ENCODE measurements around the gene IGSF9B.

The IGSF9B gene

DNA sequence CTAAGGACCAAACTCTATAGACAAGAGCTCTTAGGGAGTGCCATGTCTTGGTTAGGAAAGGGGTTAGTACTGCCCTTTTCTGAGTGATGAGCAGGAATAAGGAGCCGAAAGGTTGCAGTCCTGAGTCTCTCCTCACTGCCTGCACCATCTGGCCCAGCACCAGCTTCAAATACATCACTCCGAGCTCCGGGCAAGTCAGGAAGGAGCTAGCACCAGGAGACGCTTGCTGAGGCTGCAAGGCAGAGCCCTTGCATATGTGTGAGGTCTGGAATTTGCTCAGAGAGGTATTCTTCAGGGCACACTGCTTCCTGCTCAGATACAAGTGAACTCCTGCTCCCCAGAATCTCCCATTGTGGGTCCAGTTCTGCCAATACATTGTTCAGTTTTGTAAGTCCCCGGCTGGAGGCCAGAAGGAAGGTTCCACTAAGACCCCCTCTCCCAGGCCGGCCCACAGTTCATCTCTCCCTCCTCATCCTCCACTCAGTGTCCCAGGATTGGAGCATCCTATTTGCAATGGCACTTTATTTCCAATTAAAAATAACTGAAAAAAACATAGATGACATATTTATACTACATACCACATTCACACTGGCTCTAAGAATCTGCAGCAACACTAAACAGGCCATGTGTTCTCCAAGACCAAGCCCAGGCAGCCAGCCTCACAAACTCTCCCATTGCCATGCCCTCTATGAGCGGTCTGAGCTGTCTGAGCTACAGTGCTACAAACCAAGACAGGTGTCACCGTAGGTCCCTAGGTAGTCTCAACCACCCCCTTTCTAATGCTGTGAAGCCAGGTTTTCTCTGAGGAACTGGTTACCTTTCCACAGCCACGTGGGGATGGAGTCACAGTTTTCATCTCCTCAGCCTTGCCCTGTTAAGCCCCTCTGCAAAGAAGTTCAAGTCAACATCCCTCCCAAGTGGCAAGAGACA, 56.3 kb downstream of the IGSF9B start:
- TF ChIP-seq, protein P1, sequence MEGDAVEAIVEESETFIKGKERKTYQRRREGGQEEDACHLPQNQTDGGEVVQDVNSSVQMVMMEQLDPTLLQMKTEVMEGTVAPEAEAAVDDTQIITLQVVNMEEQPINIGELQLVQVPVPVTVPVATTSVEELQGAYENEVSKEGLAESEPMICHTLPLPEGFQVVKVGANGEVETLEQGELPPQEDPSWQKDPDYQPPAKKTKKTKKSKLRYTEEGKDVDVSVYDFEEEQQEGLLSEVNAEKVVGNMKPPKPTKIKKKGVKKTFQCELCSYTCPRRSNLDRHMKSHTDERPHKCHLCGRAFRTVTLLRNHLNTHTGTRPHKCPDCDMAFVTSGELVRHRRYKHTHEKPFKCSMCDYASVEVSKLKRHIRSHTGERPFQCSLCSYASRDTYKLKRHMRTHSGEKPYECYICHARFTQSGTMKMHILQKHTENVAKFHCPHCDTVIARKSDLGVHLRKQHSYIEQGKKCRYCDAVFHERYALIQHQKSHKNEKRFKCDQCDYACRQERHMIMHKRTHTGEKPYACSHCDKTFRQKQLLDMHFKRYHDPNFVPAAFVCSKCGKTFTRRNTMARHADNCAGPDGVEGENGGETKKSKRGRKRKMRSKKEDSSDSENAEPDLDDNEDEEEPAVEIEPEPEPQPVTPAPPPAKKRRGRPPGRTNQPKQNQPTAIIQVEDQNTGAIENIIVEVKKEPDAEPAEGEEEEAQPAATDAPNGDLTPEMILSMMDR (IDR thresholded peaks at IDR 0.05; ENCODE audit: borderline replicate concordance, control extremely low read depth, extremely low read depth, insufficient read depth, missing control alignments), result no peak
- DNase-seq (ENCODE audit: low spot score), result no peak
- in situ Hi-C loops (cut with MboI; ENCODE audit: low sequenced_read_pairs, unreplicated experiment), result no loop called here

DNA sequence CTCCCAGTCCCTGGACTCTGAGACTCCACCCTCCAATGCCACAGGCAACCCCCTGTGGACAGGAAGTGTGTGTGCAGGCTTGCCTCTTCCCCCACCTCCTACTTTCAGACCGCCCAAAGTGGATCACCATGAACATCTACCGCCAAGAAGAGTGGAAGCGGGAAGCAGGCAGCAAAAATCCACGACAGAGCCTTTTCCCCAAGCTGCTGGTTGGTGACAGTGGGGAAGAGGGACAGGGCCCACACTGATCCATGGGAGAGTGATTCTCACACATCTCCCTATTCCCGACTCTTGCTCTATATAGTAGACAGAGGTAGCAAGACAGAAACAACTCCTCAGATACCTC, 58.0 kb downstream of the IGSF9B start:
- TF ChIP-seq, protein P1 (IDR thresholded peaks at IDR 0.05; ENCODE audit: borderline replicate concordance, control extremely low read depth, extremely low read depth, insufficient read depth, missing control alignments), result no peak
- in situ Hi-C loops (cut with MboI; ENCODE audit: low sequenced_read_pairs, unreplicated experiment), result no loop called here

DNA sequence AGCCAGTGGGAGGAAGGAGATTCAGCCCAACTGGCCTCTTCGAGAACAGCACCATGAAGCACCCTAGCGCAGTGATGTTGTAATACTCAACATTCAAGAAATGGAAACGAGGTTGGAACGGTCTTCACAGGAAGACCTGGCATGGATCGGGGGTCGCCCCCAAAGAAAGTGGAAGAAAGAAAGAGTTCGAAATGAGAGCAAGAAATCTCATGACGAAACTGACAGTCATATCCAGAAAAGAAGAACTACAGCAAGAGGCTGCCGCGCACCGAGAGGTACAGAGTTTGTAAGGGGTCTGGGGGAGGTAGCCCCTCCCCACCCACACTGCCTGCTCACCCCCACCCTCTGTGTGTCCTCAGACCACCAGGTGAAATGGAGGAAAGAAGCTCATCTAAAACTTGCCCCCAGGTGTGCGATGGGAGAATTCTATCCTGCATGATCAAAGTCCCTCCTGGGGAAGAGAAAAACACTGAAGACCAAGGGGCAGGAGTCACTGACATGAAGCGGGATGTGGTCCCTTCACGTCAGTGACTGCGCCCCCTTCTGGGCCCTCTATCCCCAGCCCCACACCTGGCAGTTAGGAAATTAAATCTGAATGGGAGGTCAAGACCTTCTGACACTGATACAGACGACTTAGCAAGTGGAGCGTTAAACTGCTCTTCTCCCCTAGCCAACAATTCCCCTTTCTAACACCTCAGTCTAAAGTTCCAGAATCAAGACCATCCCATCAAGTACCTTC, 58.6 kb downstream of the IGSF9B start:
- DNase-seq (ENCODE audit: low spot score), result no peak
- TF ChIP-seq, protein P1 (IDR thresholded peaks at IDR 0.05; ENCODE audit: borderline replicate concordance, control extremely low read depth, extremely low read depth, insufficient read depth, missing control alignments), result no peak
- in situ Hi-C loops (cut with MboI; ENCODE audit: low sequenced_read_pairs, unreplicated experiment), result no loop called here

More for the DNA sequence above, 58.0 kb downstream of the IGSF9B start:
- no peak for DNase-seq (ENCODE audit: low spot score)

DNA sequence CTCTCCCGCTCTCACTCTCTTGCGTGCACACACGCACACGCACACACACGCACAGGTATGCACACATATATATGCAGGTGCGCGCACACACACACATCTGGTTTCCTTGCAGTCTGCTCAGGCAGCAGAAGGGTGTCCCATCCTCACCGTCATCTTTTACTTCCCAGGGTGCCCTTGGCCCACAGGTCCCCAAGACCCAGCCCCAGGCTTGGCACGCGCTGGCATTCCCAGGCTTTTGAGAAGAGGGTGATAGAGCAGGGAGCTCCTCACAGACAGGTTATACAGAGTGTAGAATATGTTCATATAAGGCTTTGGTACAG, 59.5 kb downstream of the IGSF9B start:
- in situ Hi-C loops (cut with MboI; ENCODE audit: low sequenced_read_pairs, unreplicated experiment), result no loop called here
- no peak for DNase-seq (ENCODE audit: low spot score)
- TF ChIP-seq, protein P1 (IDR thresholded peaks at IDR 0.05; ENCODE audit: borderline replicate concordance, control extremely low read depth, extremely low read depth, insufficient read depth, missing control alignments), result no peak

DNA sequence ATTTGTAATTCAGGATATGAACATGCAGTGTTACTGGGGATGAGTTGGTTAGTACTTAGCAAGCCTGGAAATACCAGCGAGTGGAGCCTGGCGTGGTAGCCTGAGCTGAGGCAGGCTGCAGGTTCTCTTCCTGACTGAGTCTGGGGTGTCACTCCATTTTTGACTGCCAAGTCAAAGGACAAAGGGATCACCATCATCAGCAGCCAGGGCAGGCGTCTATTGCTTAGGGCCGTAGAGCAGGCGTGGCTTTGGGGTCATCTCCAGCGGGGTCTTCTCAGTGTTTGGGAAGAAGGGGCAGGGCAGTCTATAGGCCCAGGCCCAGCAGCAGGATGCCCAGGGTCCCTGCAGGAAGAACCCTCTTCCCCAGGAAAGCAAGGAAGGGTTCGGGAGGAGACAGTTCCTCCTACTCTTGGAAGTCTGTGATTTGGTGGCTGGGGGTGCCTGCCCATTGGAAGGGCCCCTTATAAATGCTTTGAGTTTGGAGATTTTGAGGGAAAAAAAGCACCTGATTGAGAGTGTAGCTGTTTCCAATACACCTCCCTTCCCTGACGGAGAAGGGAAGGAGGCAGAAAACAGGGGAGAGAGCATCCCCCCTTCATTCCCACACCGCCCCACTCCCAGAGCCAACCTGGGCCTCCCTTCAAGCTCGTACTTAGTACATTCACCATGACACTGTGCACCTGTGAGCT, 60.0 kb downstream of the IGSF9B start:
- in situ Hi-C loops (cut with MboI; ENCODE audit: low sequenced_read_pairs, unreplicated experiment), result no loop called here
- TF ChIP-seq, protein P1 (IDR thresholded peaks at IDR 0.05; ENCODE audit: borderline replicate concordance, control extremely low read depth, extremely low read depth, insufficient read depth, missing control alignments), result no peak
- DNase-seq (ENCODE audit: low spot score), result no peak

DNA sequence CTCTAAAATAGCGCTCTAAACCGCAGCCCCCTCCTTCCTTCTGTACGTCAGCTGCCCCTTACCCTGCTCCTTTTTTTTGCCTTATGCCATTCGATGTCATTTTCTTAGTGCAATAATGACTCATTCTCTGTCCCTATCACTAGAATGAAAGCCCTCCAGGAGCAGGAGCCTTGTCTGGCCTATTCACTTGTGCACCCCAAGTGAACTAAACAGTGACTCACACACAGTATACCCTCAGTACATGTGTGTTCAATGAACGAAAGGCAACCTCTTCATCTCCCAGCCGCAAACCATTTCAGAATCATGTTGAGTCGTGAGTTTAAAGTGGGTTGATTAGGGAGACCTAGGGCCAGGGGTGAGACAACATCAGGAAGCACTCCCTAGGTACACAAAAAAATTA, 60.7 kb downstream of the IGSF9B start:
- DNase-seq (ENCODE audit: low spot score), result no peak
- TF ChIP-seq, protein P1 (IDR thresholded peaks at IDR 0.05; ENCODE audit: borderline replicate concordance, control extremely low read depth, extremely low read depth, insufficient read depth, missing control alignments), result no peak
- in situ Hi-C loops (cut with MboI; ENCODE audit: low sequenced_read_pairs, unreplicated experiment), result no loop called here

All from GM13976 (cell line).